ENCODE results near the gene LYST. TPM values are rescaled to one million over a fixed set of nuclear protein-coding genes. Genes with fewer than 3 reads are reported as not detected.

Gene LYST
- total RNA-seq, 1 experiment from 2014 or later = 4.8 TPM

DNA sequence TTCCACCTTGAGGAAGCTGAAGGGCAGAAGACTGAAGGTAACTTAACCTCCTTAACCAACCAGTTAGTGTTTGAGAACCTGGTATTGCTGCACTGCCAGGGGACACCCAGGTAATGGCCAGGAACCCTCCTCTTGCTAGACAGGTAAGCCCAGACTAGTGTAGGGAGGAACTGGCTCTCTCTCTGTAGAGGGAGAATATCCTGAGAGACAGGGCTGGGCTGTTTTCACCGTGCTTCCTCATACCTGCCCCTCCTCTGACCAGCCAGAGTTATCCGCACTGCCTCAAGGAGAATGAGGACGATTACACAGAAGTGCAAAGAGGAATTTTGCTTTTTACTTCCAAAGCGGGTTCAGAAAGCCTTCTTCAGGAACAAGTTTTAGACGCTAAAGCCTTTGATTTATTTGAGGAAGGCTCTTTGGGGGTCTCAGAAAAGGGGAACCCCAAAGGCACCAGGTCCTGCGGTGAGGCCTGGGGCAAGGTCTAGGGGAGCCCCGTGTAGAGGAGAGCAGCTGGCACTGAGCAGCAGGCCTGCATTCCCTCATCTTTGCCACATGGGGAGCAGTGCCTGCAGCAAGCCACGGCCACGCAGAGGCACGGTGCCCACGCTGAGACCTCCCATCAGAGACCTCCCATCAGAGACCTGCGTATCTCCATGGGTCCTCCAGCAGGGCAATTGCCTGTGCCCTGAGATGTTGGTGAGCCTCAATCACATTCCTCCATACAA lies 230.6 kb downstream of the LYST start:
- no peak for DNase-seq
- ATAC-seq = no peak

DNA sequence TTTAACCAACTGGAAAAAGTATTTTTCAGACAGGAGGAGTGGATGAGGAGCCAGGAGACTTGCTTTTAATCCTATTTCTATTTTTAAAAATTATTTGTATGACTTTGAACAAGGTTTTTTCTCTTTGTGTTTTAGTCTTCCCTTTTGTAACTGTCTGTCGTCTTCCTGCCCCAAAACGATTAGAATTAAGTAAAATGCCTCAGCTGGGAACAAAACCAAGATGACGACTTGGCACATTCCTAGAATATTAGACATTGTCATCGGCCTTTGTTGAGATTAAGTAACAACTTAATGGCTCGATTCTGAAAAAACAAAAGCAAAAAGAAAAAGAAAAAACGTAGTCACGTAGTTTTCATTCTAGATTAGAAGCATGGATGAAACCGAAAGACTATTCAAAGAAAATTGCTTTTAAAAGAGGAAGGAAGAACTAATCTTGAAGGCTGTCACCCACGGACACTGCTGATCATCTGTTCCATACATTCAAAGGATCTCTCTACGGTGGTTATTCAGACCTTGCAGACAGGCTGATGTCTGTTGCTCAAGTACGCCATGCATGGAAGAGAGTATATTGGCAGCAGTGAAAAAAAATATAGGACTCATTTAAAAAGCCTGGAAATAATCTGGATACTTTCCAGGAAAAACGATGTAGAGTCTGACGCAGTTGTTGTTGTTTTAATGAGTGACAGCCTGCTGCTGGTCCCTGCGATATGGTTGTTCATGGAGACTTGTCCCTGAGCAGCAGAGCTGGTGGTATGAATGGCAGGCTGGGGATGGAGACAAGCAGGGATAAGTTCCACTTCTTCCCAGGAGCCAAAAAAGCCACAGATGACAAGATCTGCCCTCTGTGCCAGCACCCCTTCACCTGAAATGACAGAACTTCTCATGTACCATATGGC lies 234.0 kb downstream of the LYST start:
- BruUV-seq (replicated peaks) = no TSS peak
- no peaks in the 10 kb centered on the region for H3K36me3 ChIP-seq (ENCODE audit: low read depth, low read length)
- peak overlapping the region; percentile 40 for H3K4me2 ChIP-seq (ENCODE audit: low read length)
- ATAC-seq = no peak
- H3K27me3 ChIP-seq (ENCODE audit: low read length) = no peaks in the 10 kb centered on the region
- no peaks in the 10 kb centered on the region for H3F3A ChIP-seq (ENCODE audit: low read length, unreplicated experiment)
- H3K4me3 ChIP-seq (ENCODE audit: low read length) = no peak overlapping the region
- H3K9me3 ChIP-seq (ENCODE audit: low read length) = no peaks in the 10 kb centered on the region
- intact Hi-C loops (cut with micrococcal nuclease) = no loop called here
- no peaks in the 10 kb centered on the region for H3K79me2 ChIP-seq (ENCODE audit: low read length)
- peak; percentile 24 for DNase-seq
- no peaks in the 10 kb centered on the region for H3K9me2 ChIP-seq (replicated peaks; ENCODE audit: low read length)
- no peak overlapping the region for H3K27ac ChIP-seq (ENCODE audit: low read length)
- no peaks in the 10 kb centered on the region for H3K4me1 ChIP-seq (ENCODE audit: insufficient read depth, low read length)
- H3K9ac ChIP-seq (ENCODE audit: low read length) = no peak overlapping the region
- no peak for TF ChIP-seq EZH2phosphoT487 (IDR thresholded peaks at IDR 0.05; ENCODE audit: borderline replicate concordance, low read length)
- TF ChIP-seq EZH2 (IDR thresholded peaks at IDR 0.05; ENCODE audit: low read length, unreplicated experiment) = no peak
- TF ChIP-seq, protein P1, sequence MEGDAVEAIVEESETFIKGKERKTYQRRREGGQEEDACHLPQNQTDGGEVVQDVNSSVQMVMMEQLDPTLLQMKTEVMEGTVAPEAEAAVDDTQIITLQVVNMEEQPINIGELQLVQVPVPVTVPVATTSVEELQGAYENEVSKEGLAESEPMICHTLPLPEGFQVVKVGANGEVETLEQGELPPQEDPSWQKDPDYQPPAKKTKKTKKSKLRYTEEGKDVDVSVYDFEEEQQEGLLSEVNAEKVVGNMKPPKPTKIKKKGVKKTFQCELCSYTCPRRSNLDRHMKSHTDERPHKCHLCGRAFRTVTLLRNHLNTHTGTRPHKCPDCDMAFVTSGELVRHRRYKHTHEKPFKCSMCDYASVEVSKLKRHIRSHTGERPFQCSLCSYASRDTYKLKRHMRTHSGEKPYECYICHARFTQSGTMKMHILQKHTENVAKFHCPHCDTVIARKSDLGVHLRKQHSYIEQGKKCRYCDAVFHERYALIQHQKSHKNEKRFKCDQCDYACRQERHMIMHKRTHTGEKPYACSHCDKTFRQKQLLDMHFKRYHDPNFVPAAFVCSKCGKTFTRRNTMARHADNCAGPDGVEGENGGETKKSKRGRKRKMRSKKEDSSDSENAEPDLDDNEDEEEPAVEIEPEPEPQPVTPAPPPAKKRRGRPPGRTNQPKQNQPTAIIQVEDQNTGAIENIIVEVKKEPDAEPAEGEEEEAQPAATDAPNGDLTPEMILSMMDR (conservative IDR thresholded peaks at IDR 0.05; ENCODE audit: low read depth, low read length) = no peak
- CTCF ChIA-PET = no interaction called here
- no peaks in the 10 kb centered on the region for H4K20me1 ChIP-seq (ENCODE audit: low read length)
- H2AFZ ChIP-seq (ENCODE audit: low read length) = no peak overlapping the region
- POLR2A ChIA-PET (ENCODE audit: unreplicated experiment) = no interaction called here

More for the DNA sequence above, 230.6 kb downstream of the LYST start:
- no TSS peak for BruUV-seq (replicated peaks)
- Histone ChIP-seq H3K9me2 (replicated peaks; ENCODE audit: low read length) (no peaks in the 10 kb centered on the region), H3K27me3 (ENCODE audit: low read length) (no peaks in the 10 kb centered on the region), H3K4me2 (ENCODE audit: low read length) (no peak overlapping the region), H3K4me3 (ENCODE audit: low read length) (no peak overlapping the region), H4K20me1 (ENCODE audit: low read length) (no peaks in the 10 kb centered on the region), H2AFZ (ENCODE audit: low read length) (no peak overlapping the region), H3K9me3 (ENCODE audit: low read length) (no peaks in the 10 kb centered on the region), H3K27ac (ENCODE audit: low read length) (no peak overlapping the region), H3K4me1 (ENCODE audit: insufficient read depth, low read length) (no peaks in the 10 kb centered on the region), H3K79me2 (ENCODE audit: low read length) (no peaks in the 10 kb centered on the region), H3K9ac (ENCODE audit: low read length) (no peak overlapping the region), H3F3A (ENCODE audit: low read length, unreplicated experiment) (no peaks in the 10 kb centered on the region), H3K36me3 (ENCODE audit: low read depth, low read length) (no peaks in the 10 kb centered on the region)
- intact Hi-C loops (cut with micrococcal nuclease) = no loop called here
- TF ChIP-seq, protein P1 (conservative IDR thresholded peaks at IDR 0.05; ENCODE audit: low read depth, low read length) = no peak
- TF ChIP-seq EZH2 (IDR thresholded peaks at IDR 0.05; ENCODE audit: low read length, unreplicated experiment) = no peak
- ChIA-PET CTCF (no interaction called here), POLR2A (ENCODE audit: unreplicated experiment) (no interaction called here)

DNA sequence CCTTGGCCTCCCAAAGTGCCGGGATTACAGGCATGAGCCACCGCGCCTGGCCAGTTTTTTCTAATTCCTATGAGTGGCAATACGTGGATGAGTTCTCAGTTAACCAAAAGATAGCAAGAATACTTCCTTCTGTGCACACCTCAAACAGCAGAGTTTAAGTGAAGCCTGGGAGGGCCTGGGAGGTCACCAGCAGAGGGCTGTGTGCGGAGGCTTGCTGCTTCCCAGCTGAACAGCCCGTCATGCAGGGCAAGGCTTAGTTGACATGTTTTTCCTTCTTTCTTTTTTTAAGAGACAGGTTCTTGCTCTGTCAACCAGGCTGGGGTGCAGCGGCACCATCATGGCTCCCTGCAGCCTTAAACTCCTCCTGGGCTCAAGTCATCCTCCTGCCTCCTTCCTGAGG lies 234.9 kb downstream of the LYST start:
- Histone ChIP-seq H3K4me2 (ENCODE audit: low read length) (no peak overlapping the region), H3K27ac (ENCODE audit: low read length) (no peak overlapping the region), H3K36me3 (ENCODE audit: low read depth, low read length) (no peaks in the 10 kb centered on the region), H3K27me3 (ENCODE audit: low read length) (no peaks in the 10 kb centered on the region), H4K20me1 (ENCODE audit: low read length) (no peaks in the 10 kb centered on the region), H3K4me1 (ENCODE audit: insufficient read depth, low read length) (no peaks in the 10 kb centered on the region), H3K4me3 (ENCODE audit: low read length) (no peak overlapping the region), H2AFZ (ENCODE audit: low read length) (no peak overlapping the region), H3F3A (ENCODE audit: low read length, unreplicated experiment) (no peaks in the 10 kb centered on the region), H3K9ac (ENCODE audit: low read length) (no peak overlapping the region), H3K9me2 (replicated peaks; ENCODE audit: low read length) (no peaks in the 10 kb centered on the region), H3K9me3 (ENCODE audit: low read length) (no peaks in the 10 kb centered on the region), H3K79me2 (ENCODE audit: low read length) (no peaks in the 10 kb centered on the region)
- ATAC-seq = no peak
- intact Hi-C loops (cut with micrococcal nuclease) = no loop called here
- ChIA-PET POLR2A (ENCODE audit: unreplicated experiment) (no interaction called here), CTCF (no interaction called here)
- no TSS peak for BruUV-seq (replicated peaks)
- DNase-seq = no peak
- no peak for TF ChIP-seq EZH2phosphoT487 (IDR thresholded peaks at IDR 0.05; ENCODE audit: borderline replicate concordance, low read length)
- TF ChIP-seq EZH2 (IDR thresholded peaks at IDR 0.05; ENCODE audit: low read length, unreplicated experiment) = no peak
- TF ChIP-seq, protein P1 (conservative IDR thresholded peaks at IDR 0.05; ENCODE audit: low read depth, low read length) = no peak
